Spleen (tissue), 11 donors: ENCODE data around the gene IGFBP6. TPM values are rescaled to one million over a fixed set of nuclear protein-coding genes. Genes with fewer than 3 reads are reported as not detected.

Experiments used
- DNase-seq: peaks from one replicate; pipeline ENCODE4 v3.0.0-alpha.2; 2020
- H3K27ac ChIP-seq, 8 donors: fragments of 200-600 bp; sonication (generic) in 7 of 8; 1 replicate in 4 of 8; 2 replicates in 4 of 8; pipeline versions ENCODE4 v1.5.0 to v1.8.0; 2016 to 2021; ENCODE audit warnings: inconsistent platforms in 4 of 8, mild to moderate bottlenecking in 4 of 8, moderate library complexity in 1 of 8
- H3K27me3 ChIP-seq, 7 donors: fragments of 200-600 bp; sonication (generic) in 6 of 7; replicated peaks in 1 of 7; 1 replicate in 4 of 7; 2 replicates in 3 of 7; pipeline versions ENCODE4 v1.5.0 to v1.8.0; 2016 to 2021; ENCODE audit warnings: inconsistent platforms in 3 of 7, mild to moderate bottlenecking in 1 of 7
- H3K36me3 ChIP-seq, 6 donors: fragments of 200-600 bp; sonication (generic) in 5 of 6; 1 replicate in 4 of 6; 2 replicates in 2 of 6; pipeline versions ENCODE4 v1.5.0 to v1.8.0; 2016 to 2021; ENCODE audit warnings: inconsistent platforms in 2 of 6
- H3K4me1 ChIP-seq, 6 donors: fragments of 200-600 bp; sonication (generic) in 5 of 6; 1 replicate in 3 of 6; 2 replicates in 3 of 6; pipeline versions ENCODE4 v1.5.0 to v1.8.0; 2016 to 2021; ENCODE audit warnings: inconsistent platforms in 3 of 6
- H3K4me3 ChIP-seq, 8 donors: fragments of 200-600 bp; sonication (generic) in 7 of 8; 1 replicate in 4 of 8; 2 replicates in 4 of 8; pipeline versions ENCODE4 v1.5.0 to v1.8.0; 2016 to 2021; ENCODE audit warnings: inconsistent platforms in 4 of 8, mild to moderate bottlenecking in 4 of 8, moderate library complexity in 2 of 8
- H3K9me3 ChIP-seq, 8 donors: fragments of 200-600 bp; sonication (generic) in 7 of 8; 1 replicate in 4 of 8; 2 replicates in 4 of 8; pipeline versions ENCODE4 v1.5.0 to v1.8.0; 2016 to 2021; ENCODE audit warnings: inconsistent platforms in 4 of 8
- POLR2AphosphoS5 ChIP-seq, 3 donors: sonication (generic); formaldehyde crosslinking; IDR thresholded peaks; one replicate each; pipeline ENCODE4 v1.5.1; 2017; ENCODE audit warnings: antibody characterized with exemption in 3 of 3
- WGBS, 5 donors: extraction: QIAGEN DNeasy Blood & Tissue Kit in 3 of 5; methylation state at CpG; one replicate each; pipeline versions ENCODE4 v1.1.5 to v1.1.7; 2013 to 2018; 5-methylcytosine and 5-hydroxymethylcytosine counted together
- intact Hi-C: fragments of 100-400 bp; cut with DNase I; formaldehyde crosslinking; loops from one replicate; pipeline ENCODE4 v1.15.0; 2023; ENCODE audit warnings: low total_unique reads
- polyA plus RNA-seq, 3 donors: library from polyadenylated mRNA; stranded (reverse); fragments of 200-250 nt; gene quantifications; one replicate each; pipeline ENCODE4 v1.2.1, GENCODE V29; 2013
- total RNA-seq, 7 donors: library from RNA; depleted of rRNA in 3 of 7; stranded (reverse); fragments of >200 nt in 3 of 7; fragmentation: NEBNext Ultra II Directional in 4 of 7; extraction: Animal tissue kit (Norgen Biotek cat#: 25700) in 4 of 7; gene quantifications; one replicate each; pipeline versions ENCODE4 v1.1.0 to v1.2.1, GENCODE V29; 2016 to 2021
- TF ChIP-seq, protein P1 (sequence below), 11 experiments: fragments of 200-600 bp in 7 of 11; fragments of 450-650 bp in 4 of 11; sonication (generic) in 4 of 11; IDR thresholded peaks in 8 of 11; conservative IDR thresholded peaks in 3 of 11; 1 replicate in 7 of 11; 2 replicates in 4 of 11; pipeline versions ENCODE4 v1.4.0 to v1.8.0; 2016 to 2021; ENCODE audit warnings: antibody characterized with exemption in 11 of 11, inconsistent platforms in 4 of 11, mild to moderate bottlenecking in 1 of 11
- donor health status: healthy with polysubstance abuse.
- donor health status: DM: no; HTN: no; CAD: no; lungs with moderate emphysema.
- donor health status: DM: no; HTN: no; CAD: no.
- donor health status: Bipolar disorder and iron deficiency.
- donor health status: healthy.
- donor health status: DM: no; HTN: no; CAD: no.
- donor health status: DM: yes; HTN: yes; CAD: no.

Gene IGFBP6
- total and polyA plus RNA-seq, 10 donors = 35.2 to 183 (median 80.0) TPM

DNA sequence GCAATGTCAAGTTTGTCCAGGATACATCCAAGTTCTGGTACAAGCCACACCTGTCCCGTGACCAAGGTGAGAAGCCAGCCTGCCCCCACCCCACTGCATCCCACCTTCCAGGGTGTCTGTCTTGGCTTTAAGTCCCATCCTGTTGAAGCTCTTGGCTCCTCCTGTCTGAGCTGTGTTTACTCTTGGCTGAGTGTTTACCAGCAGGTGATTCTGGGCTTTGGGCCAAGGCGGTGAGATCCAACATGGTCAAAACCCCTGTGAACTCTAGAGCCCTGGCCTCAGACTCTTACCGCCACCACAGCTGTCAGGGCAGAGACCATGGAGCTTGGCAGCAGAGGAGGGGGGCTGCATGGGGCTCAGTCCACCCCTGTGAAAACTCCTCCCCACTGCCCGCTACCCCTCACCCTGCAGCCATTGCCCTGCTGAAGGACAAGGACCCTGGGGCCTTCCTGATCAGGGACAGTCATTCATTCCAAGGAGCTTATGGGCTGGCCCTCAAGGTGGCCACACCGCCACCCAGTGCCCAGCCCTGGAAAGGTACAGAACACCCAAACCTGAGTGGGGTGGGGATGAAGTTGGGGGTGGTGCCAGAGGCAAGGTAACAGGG is 36.0 kb upstream of the IGFBP6 start:
- 71 to 87% (median 81%) methylated on average over 2 to 5 of the region's 5 CpGs for WGBS, 5 donors
- intact Hi-C loops = no loop called here
- H3K4me1 ChIP-seq = peaks cover 8 to 91% (median 36%) of the 10 kb centered on the region in 6 donors

GRCh38 chr12:53062011-53062961 is 35.2 kb upstream of the IGFBP6 start:
- H3K36me3 ChIP-seq = peaks cover 0 to 100% (median 65%) of the 10 kb centered on the region in 6 donors
- intact Hi-C loops = no loop called here
- WGBS, 5 donors = 73 to 84% (median 79%) methylated on average over 19 to 20 of the region's 20 CpGs

More for the DNA sequence above, 36.0 kb upstream of the IGFBP6 start:
- peak; percentile 70 for DNase-seq
- peak in 2 of 3 donors; percentile 34 to 61 for TF ChIP-seq POLR2AphosphoS5 (IDR thresholded peaks at IDR 0.05)
- TF ChIP-seq, protein P1, sequence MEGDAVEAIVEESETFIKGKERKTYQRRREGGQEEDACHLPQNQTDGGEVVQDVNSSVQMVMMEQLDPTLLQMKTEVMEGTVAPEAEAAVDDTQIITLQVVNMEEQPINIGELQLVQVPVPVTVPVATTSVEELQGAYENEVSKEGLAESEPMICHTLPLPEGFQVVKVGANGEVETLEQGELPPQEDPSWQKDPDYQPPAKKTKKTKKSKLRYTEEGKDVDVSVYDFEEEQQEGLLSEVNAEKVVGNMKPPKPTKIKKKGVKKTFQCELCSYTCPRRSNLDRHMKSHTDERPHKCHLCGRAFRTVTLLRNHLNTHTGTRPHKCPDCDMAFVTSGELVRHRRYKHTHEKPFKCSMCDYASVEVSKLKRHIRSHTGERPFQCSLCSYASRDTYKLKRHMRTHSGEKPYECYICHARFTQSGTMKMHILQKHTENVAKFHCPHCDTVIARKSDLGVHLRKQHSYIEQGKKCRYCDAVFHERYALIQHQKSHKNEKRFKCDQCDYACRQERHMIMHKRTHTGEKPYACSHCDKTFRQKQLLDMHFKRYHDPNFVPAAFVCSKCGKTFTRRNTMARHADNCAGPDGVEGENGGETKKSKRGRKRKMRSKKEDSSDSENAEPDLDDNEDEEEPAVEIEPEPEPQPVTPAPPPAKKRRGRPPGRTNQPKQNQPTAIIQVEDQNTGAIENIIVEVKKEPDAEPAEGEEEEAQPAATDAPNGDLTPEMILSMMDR (IDR thresholded peaks at IDR 0.05 in 8 of 11, conservative IDR thresholded peaks at IDR 0.05 in 3 of 11) = no peak
- Histone ChIP-seq H3K9me3 (no peaks in the 10 kb centered on the region), H3K4me3 (no peak overlapping the region), H3K27me3 (peaks cover 0 to 11% (median 0%) of the 10 kb centered on the region in 7 donors), H3K36me3 (peaks cover 0 to 100% (median 66%) of the 10 kb centered on the region in 6 donors), H3K27ac (peak overlapping the region in 5 of 8 donors; percentile 20 to 94 (median 59))

GRCh38 chr12:53062977-53063707 is 34.3 kb upstream of the IGFBP6 start:
- peak; percentile 74 for DNase-seq
- Histone ChIP-seq H3K9me3 (no peaks in the 10 kb centered on the region), H3K36me3 (peaks cover 0 to 100% (median 60%) of the 10 kb centered on the region in 6 donors), H3K4me3 (no peak overlapping the region), H3K27ac (peak overlapping the region in 5 of 8 donors; percentile 48 to 94 (median 59)), H3K4me1 (peaks cover 8 to 91% (median 40%) of the 10 kb centered on the region in 6 donors), H3K27me3 (peaks cover 0 to 11% (median 0%) of the 10 kb centered on the region in 7 donors)
- peak; percentile 21 to 75 (median 46) for TF ChIP-seq POLR2AphosphoS5 (IDR thresholded peaks at IDR 0.05)
- TF ChIP-seq, protein P1 (IDR thresholded peaks at IDR 0.05 in 8 of 11, conservative IDR thresholded peaks at IDR 0.05 in 3 of 11) = no peak
- intact Hi-C loops = no loop called here
- 71 to 89% (median 78%) methylated on average over 11 to 14 of the region's 14 CpGs for WGBS, 5 donors

More at GRCh38 chr12:53062011-53062961, 35.2 kb upstream of the IGFBP6 start:
- Histone ChIP-seq H3K27ac (peak overlapping the region in 5 of 8 donors; percentile 48 to 94 (median 59)), H3K4me3 (no peak overlapping the region), H3K27me3 (peaks cover 0 to 11% (median 0%) of the 10 kb centered on the region in 7 donors), H3K4me1 (peaks cover 8 to 91% (median 37%) of the 10 kb centered on the region in 6 donors), H3K9me3 (no peaks in the 10 kb centered on the region)
- DNase-seq = peak; percentile 63
- TF ChIP-seq, protein P1 (IDR thresholded peaks at IDR 0.05 in 8 of 11, conservative IDR thresholded peaks at IDR 0.05 in 3 of 11) = no peak
- peak; percentile 43 to 48 (median 46) for TF ChIP-seq POLR2AphosphoS5 (IDR thresholded peaks at IDR 0.05)
